Osteoblast (primary cell): ENCODE data around the gene MAGI1. TPM values are rescaled to one million over a fixed set of nuclear protein-coding genes. Genes with fewer than 3 reads are reported as not detected.

ENCODE experiments used
- DNase-seq: peaks from one replicate; pipeline ENCODE4 v3.0.0; 2011; ENCODE audit warnings: low spot score, mixed read lengths; ENCODE audit not compliant: insufficient read length; ENCODE audit errors: missing footprints
- H2AFZ ChIP-seq: 2 replicates; pipeline ENCODE4 v1.6.0; 2011; ENCODE audit warnings: mild to moderate bottlenecking, low read length
- H3K27ac ChIP-seq: 2 replicates; pipeline ENCODE4 v1.5.1; 2011; ENCODE audit warnings: mild to moderate bottlenecking, low read depth, low read length, moderate library complexity
- H3K27me3 ChIP-seq: 2 replicates; pipeline ENCODE4 v1.6.0; 2012; ENCODE audit warnings: mild to moderate bottlenecking, control low read depth, inconsistent platforms, low read length, moderate library complexity; ENCODE audit not compliant: insufficient read depth
- H3K36me3 ChIP-seq: 2 replicates; pipeline ENCODE4 v1.5.1; 2011; ENCODE audit warnings: mild to moderate bottlenecking, low read length, control low read depth, moderate library complexity; ENCODE audit not compliant: insufficient read depth
- H3K4me1 ChIP-seq: 2 replicates; pipeline ENCODE4 v1.5.1; 2011; ENCODE audit warnings: mild to moderate bottlenecking, low read length, control low read depth, moderate library complexity; ENCODE audit not compliant: insufficient read depth
- H3K4me2 ChIP-seq: 2 replicates; pipeline ENCODE4 v1.6.0; 2011; ENCODE audit warnings: mild to moderate bottlenecking, low read length; ENCODE audit not compliant: insufficient read depth
- H3K4me3 ChIP-seq: fragments of 200-600 bp; sonication (generic); 3 replicates; pipeline ENCODE4 v1.5.1; 2012; ENCODE audit warnings: mild to moderate bottlenecking, low read length, inconsistent platforms; ENCODE audit not compliant: insufficient read depth
- H3K79me2 ChIP-seq: 2 replicates; pipeline ENCODE4 v1.6.0; 2012; ENCODE audit warnings: mild to moderate bottlenecking, low read length, control low read depth, inconsistent platforms; ENCODE audit not compliant: insufficient read depth
- H3K9me3 ChIP-seq: 2 replicates; pipeline ENCODE4 v1.5.1; 2011; ENCODE audit warnings: low read depth, low read length, control low read depth
- H4K20me1 ChIP-seq: 2 replicates; pipeline ENCODE4 v1.6.0; 2012; ENCODE audit warnings: mild to moderate bottlenecking, low read length, control low read depth; ENCODE audit not compliant: insufficient read depth
- CTCF ChIP-seq: IDR thresholded peaks from 2 replicates; pipeline ENCODE4 v1.5.1; 2011; ENCODE audit warnings: mild to moderate bottlenecking, low read depth, low read length, moderate library complexity; ENCODE audit errors: extremely low read depth
- total RNA-seq: library from RNA; depleted of rRNA; stranded (reverse); fragments of >200 nt; gene quantifications from 2 replicates; pipeline ENCODE4 v1.2.3, GENCODE V29; 2012

The MAGI1 gene
- total RNA-seq, 1 donor = 66.6 TPM

GRCh38 chr3:65409176-65409569, 629.5 kb downstream of the MAGI1 start:
- no peak for TF ChIP-seq CTCF
- no peak for DNase-seq
- Histone ChIP-seq H3K9me3 (no peaks in the 10 kb centered on the region), H4K20me1 (peaks cover 23% of the 10 kb centered on the region), H2AFZ (no peak overlapping the region), H3K79me2 (no peaks in the 10 kb centered on the region), H3K4me2 (no peak overlapping the region), H3K27me3 (no peaks in the 10 kb centered on the region), H3K4me3 (no peak overlapping the region), H3K27ac (no peak overlapping the region), H3K36me3 (no peaks in the 10 kb centered on the region), H3K4me1 (no peaks in the 10 kb centered on the region)

GRCh38 chr3:65408531-65409175, 630.1 kb downstream of the MAGI1 start:
- no peak overlapping the region for H3K4me3 ChIP-seq
- no peaks in the 10 kb centered on the region for H3K9me3 ChIP-seq
- no peak for TF ChIP-seq CTCF
- no peak for DNase-seq
- H2AFZ ChIP-seq = no peak overlapping the region
- no peaks in the 10 kb centered on the region for H3K4me1 ChIP-seq
- H3K36me3 ChIP-seq = no peaks in the 10 kb centered on the region
- no peak overlapping the region for H3K27ac ChIP-seq
- peaks cover 25% of the 10 kb centered on the region for H4K20me1 ChIP-seq
- H3K79me2 ChIP-seq = no peaks in the 10 kb centered on the region
- no peaks in the 10 kb centered on the region for H3K27me3 ChIP-seq
- H3K4me2 ChIP-seq = no peak overlapping the region

GRCh38 chr3:65406470-65406869, 632.2 kb downstream of the MAGI1 start:
- peaks cover 30% of the 10 kb centered on the region for H4K20me1 ChIP-seq
- H3K4me1 ChIP-seq = peaks cover 12% of the 10 kb centered on the region
- no peaks in the 10 kb centered on the region for H3K9me3 ChIP-seq
- H3K4me2 ChIP-seq = no peak overlapping the region
- no peak overlapping the region for H3K27ac ChIP-seq
- no peak overlapping the region for H3K4me3 ChIP-seq
- H2AFZ ChIP-seq = no peak overlapping the region
- no peak for DNase-seq
- TF ChIP-seq CTCF = no peak
- no peaks in the 10 kb centered on the region for H3K27me3 ChIP-seq
- no peaks in the 10 kb centered on the region for H3K36me3 ChIP-seq
- H3K79me2 ChIP-seq = no peaks in the 10 kb centered on the region

- Histone ChIP-seq H3K79me2 (no peaks in the 10 kb centered on the region), H3K4me2 (peak overlapping the region; percentile 27), H4K20me1 (peaks cover 28% of the 10 kb centered on the region), H2AFZ (no peak overlapping the region), H3K36me3 (no peaks in the 10 kb centered on the region), H3K4me1 (peaks cover 12% of the 10 kb centered on the region), H3K9me3 (no peaks in the 10 kb centered on the region), H3K4me3 (no peak overlapping the region), H3K27ac (no peak overlapping the region), H3K27me3 (no peaks in the 10 kb centered on the region)
- TF ChIP-seq CTCF = no peak
- peak; percentile 90 for DNase-seq
Observed at GRCh38 chr3:65402597-65402996, 636.1 kb downstream of the MAGI1 start.
